Cardiac fibroblast (primary cell): Measurements from ENCODE around the gene HRH4.
A peak's percentile ranks its signal among the peaks of the same experiment; 100 is the strongest.

Experiments used
- DNase-seq, 2 donors: peaks; one replicate each; pipeline versions ENCODE4 v3.0.0 to v3.0.0-alpha.2; 2010; ENCODE audit warnings: low read depth in 2 of 2
- H3K4me3 ChIP-seq, 2 donors: replicated peaks in 1 of 2; 1 replicate in 1 of 2; 2 replicates in 1 of 2; pipeline ENCODE4 v1.5.1; 2011; ENCODE audit warnings: low read depth in 2 of 2, low read length in 2 of 2, mild to moderate bottlenecking in 2 of 2, moderate library complexity in 1 of 2
- CTCF ChIP-seq: IDR thresholded peaks from one replicate; pipeline ENCODE4 v1.5.1; 2011; ENCODE audit warnings: low read depth, mild to moderate bottlenecking, low read length, inconsistent platforms

HRH4 gene

GRCh38 chr18:24426398-24427294 is 33.8 kb upstream of the HRH4 start, which contains the start of gene IMPACT:
Gene IMPACT (plus strand): TSS chr18:24426670. CDS start chr18:24426757, 87 bp downstream.
- no peak for TF ChIP-seq CTCF
- H3K4me3 ChIP-seq = peak within 1 kb of the TSS; percentile 67 to 75

GRCh38 chr18:24427484-24427883 is 33.0 kb upstream of the HRH4 start:
- no peak for TF ChIP-seq CTCF
- H3K4me3 ChIP-seq = peak overlapping the region; percentile 67 to 75
- peak; percentile 33 to 45 for DNase-seq

More at GRCh38 chr18:24426398-24427294, 33.8 kb upstream of the HRH4 start, which contains the start of gene IMPACT:
- peak; percentile 80 to 89 for DNase-seq

- no peak for TF ChIP-seq CTCF
- H3K4me3 ChIP-seq = no peak overlapping the region
- DNase-seq = no peak
These were observed 31.7 kb upstream of the HRH4 start for GRCh38 chr18:24428709-24429108.

- no peak overlapping the region for H3K4me3 ChIP-seq
- no peak for TF ChIP-seq CTCF
- no peak for DNase-seq
These were observed 31.2 kb upstream of the HRH4 start for GRCh38 chr18:24429188-24429587.

- no peak for TF ChIP-seq CTCF
- no peak for DNase-seq
- no peak overlapping the region for H3K4me3 ChIP-seq
These were observed 27.8 kb upstream of the HRH4 start for GRCh38 chr18:24432618-24433017.

- no peak overlapping the region for H3K4me3 ChIP-seq
- no peak for DNase-seq
- TF ChIP-seq CTCF = no peak
These were observed 23.5 kb upstream of the HRH4 start for GRCh38 chr18:24436939-24437338.

- H3K4me3 ChIP-seq = no peak overlapping the region
- TF ChIP-seq CTCF = no peak
- no peak for DNase-seq
These were observed 16.6 kb upstream of the HRH4 start for GRCh38 chr18:24443870-24444269.
